TTC549 (cell line): Measurements from ENCODE around the gene DUSP14.
"Not testable (repeated sequence)": the region's sequence is repeated elsewhere in the genome, so short reads cannot be mapped to it uniquely, and the experiment has no call there.

Source experiments
- FAIRE-seq: peaks from 2 replicates; lab custom pipeline; 2012; peaks lifted over from hg19 to GRCh38; lab: Jason Lieb, UNC

DUSP14 gene, protein sequence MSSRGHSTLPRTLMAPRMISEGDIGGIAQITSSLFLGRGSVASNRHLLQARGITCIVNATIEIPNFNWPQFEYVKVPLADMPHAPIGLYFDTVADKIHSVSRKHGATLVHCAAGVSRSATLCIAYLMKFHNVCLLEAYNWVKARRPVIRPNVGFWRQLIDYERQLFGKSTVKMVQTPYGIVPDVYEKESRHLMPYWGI

DNA sequence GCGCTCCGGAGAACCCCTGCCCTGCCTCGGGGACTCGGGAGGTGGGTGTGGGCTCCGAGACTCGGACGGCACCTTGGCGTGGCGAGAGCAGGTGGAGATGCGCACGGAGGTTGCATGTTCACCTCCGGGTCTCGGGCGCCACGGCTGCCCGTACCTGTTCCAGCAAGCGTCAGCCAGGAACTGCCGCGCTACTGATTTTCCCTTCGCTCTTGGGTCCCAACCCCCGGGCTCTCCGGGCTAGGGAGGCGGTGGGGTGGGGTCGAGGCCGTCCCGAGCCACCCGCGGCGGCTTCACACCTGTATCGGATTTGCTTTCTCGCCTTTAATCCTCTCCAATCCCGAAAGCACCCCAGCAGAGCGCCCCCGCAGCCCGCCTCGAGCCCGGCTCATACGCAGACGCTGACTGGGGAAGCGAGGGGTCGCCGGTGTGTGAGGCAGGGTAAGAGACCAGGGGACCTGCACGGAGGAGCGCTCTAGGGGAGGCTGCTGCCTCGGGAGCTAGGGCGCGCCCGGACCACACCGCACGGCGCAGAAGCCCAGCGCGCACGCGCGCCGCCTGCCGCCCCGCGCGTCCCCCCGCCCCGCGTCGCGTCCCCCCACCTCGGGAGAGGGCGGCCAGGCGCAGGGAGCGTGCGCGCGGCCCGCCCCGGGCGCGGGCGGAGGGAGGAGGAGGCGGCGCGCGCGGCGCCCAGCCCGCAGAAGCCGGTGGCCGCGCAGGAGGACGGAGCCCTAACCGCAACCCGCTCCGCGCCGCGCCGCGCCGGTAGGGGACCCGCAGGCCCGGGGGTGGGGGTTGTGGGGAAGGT is at the start of gene DUSP14:
Gene DUSP14 (plus strand): TSS at position 695 of the 805 bp plus-strand sequence. CDS start 22,382 bp downstream, outside the sequence.
- no peak for FAIRE-seq

DNA sequence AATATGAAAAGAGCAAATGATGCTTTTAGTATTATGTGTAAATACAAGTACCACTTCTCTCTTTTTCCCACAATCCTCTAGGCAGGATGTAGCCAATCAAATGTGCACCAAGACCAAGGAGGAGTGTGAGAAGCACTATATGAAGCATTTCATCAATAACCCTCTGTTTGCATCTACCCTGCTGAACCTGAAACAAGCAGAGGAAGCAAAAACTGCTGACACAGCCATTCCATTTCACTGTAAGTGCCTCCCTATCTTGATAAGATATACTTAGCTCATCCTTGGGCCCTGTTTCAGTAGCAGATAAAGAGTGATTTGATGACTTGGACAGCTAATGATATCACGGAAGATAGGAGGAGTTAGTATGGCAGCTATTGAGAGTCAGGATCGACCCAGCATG is 49.3 kb upstream of the DUSP14 start:
- FAIRE-seq: no peak

DNA sequence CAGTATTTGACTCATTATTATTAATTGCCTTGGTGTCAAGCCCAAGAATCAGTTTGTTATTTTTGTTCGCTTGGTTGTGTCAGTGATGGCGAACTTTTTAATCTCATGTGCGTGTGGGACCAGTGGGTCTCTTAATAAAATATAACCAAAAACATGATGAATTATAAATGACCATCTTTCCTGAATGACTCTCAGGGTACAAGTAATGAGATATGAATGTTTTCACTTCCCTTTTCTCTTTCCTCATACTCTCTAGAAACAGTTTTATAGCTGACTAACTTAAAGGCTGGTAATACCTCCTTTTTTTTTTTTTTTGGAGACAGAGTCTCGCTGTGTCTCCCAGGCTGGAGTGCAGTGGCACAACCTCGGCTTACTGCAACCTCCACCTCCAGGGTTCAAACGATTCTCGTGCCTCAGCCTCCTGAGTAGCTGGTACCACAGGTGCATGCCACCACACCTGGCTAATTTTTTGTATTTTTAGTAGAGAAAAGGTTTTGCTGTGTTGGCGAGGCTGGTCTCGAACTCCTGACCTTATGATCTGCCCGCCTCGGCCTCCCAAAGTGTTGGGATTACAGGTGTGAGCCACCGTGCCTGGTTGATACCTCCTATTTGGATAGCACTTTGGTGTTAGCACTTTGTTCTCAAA is 48.2 kb upstream of the DUSP14 start:
- FAIRE-seq: not testable (repeated sequence)

- no peak for FAIRE-seq
Measured at GRCh38 chr17:37446027-37446426, 43.7 kb upstream of the DUSP14 start.

DNA sequence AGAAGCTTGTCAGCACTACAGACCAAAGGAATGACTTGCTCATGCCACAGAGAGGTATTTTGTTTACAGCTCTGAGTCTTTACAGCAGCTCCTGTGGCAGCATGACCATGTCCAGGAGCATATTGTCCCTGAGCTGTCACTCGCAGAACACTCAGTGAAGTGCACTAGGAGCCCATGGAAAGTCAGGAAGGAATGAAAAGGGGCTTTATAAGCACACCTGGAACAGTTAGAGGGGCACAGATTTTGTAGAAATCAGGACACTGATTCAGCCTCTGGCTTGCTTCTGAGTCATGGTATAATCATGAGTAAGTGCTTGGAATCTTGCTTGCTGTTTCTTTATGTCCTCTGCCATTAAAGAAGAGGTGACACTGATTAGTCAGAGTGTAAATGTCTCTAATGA is 42.0 kb upstream of the DUSP14 start:
- FAIRE-seq: no peak

GRCh38 chr17:37450112-37450511 is 39.6 kb upstream of the DUSP14 start:
- no peak for FAIRE-seq

DNA sequence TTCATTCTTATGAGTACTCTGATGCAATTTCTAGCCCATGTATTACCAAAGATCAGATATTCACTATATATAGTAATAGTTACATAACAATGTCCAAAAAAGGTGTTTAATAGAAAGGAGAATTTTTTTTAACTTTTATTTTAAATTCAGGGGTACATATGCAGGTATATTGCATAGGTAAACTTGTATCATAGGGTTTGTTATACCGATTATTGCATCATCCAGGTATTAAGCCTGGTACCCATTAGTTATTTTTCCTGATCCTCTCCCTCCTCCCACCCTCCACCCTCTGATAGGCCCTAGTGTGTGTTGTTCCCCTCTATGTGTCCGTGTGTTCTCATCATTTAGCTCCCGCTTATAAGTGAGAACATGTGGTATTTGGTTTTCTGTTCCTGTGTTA is 31.9 kb upstream of the DUSP14 start:
- not testable (repeated sequence) for FAIRE-seq

- no peak for FAIRE-seq
Measured at GRCh38 chr17:37458805-37459204, 30.9 kb upstream of the DUSP14 start.

DNA sequence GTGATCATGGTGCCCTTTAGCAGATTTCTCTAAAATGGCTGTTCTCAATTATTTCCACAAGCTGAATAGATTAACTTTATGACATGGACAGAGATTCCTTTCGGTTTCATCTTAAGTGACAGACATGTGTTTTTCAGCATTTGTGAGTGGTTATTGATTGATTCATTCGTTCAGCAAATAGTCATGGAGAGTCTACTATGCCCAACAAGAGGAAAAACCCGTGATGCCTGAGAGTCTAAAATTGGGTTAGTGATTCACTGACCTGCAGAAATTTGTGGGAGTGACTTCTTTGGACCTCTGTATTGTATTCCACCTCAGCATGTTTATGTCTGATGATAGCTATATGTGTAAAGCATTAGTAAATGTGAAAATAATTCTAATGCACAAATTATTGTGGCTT is 28.0 kb upstream of the DUSP14 start:
- no peak for FAIRE-seq

DNA sequence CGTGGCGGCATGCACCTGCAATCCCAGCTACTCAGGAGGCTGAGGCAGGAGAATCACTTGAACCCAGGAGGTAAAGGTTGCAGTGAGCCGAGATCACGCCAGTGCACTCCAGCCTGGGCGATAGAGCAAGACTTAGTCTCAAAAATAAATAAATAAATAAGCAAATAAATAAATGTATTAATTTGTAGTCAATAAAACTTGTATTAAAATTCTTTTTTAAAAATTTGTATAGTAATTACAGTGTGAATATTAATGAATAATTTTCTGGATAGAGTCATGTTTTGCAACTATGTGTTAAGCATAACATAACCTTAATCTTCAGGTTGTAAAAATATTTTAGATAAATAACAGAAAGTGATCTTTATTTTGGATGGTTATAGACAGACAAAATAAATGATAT is 27.2 kb upstream of the DUSP14 start:
- FAIRE-seq: no peak

GRCh38 chr17:37463039-37463438 is 26.7 kb upstream of the DUSP14 start:
- no peak for FAIRE-seq

- FAIRE-seq: no peak
Measured at GRCh38 chr17:37465069-37465616, 24.5 kb upstream of the DUSP14 start.

DNA sequence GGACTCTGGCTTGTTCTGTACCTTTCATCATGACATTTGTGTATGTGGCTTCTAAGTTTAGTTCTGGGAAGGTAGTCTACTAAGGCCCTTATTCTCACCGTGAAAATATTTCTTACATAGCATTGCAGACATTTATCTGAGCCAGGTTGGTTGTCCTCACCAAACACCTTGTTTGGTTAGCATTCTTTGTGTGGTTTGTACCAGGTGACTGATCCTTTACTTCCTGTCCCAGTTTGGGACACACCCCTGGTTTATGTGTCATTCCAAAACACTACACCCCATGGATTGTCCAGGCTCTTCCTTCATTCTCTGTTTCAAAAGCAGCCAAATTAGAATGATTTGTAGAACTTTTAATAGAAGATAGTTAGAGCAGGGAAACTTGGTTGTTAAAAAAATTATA is 23.2 kb upstream of the DUSP14 start:
- no peak for FAIRE-seq

DNA sequence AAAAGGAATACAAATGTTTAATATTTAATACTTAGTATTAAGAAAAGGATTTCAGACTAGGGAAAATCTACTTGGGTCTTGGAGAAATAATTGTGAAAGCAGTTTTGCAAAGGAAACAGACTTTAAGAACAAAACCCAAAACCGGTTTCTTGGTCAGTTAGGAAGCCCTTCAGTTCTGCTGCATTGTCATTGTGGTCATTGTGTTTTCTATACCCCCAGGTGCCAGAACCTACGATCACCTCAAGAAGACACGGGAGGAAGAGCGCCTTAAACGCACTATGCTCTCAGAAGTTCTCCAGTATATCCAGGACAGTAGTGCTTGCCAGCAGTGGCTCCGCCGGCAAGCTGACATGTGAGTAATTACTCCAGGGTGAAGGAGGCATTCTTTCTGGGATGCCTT is 19.5 kb upstream of the DUSP14 start:
- FAIRE-seq: no peak

DNA sequence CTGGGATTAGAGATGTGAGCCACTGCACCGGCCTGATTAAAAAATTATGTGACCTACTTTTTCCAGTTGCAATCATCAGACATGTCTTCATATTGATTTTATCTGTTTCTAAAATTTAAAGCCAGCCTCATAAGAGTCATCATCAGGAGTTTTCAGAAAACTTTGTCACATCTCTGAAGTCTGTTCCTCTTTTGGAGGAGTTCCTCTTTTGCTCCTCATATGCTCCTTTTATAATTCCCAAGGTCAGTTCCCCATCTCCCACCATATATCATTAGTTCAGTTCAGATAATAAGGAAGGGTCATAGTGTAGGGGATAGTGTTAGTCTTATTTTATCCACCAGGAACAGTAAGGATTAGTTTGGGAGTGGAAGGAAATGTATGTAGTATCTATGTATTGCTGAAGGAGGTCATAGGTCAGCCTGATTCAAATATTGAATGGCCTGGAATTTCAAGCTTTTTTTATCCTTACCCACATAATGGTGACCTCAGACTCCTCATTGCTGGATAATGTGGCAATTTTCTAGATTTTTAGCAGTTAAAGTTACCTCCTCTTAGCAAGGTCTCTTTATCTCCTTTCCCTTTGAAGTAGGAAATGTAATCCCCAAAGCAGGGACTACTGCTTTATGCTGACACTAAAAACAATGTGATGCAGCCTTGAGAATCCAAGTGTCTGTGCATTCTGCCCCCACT is 13.8 kb upstream of the DUSP14 start:
- no peak for FAIRE-seq

GRCh38 chr17:37476431-37477120 is 13.1 kb upstream of the DUSP14 start:
- FAIRE-seq: no peak

GRCh38 chr17:37478187-37478586 is 11.5 kb upstream of the DUSP14 start:
- FAIRE-seq: no peak

DNA sequence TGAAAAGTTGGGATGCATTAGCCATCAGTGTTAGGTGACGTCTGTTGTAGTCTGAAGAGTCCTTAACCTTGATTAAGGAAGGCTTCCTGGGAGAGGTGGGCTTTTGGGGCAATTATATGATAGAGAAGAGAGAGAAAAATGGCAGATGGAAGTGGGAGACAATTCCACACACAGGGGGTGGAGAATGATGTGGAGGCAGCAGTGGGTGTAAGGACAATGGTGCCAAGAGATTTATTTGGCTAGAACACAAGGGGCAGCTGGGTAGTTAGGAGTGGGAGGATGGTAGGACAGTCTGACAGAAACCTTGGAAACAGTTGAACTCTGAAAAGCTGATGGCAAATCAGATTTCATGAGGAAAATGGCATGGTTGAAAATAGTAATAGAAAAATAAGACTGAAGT is 10.7 kb upstream of the DUSP14 start:
- no peak for FAIRE-seq

GRCh38 chr17:37480427-37480826 is 9.3 kb upstream of the DUSP14 start:
- no peak for FAIRE-seq

- no peak for FAIRE-seq
Measured at GRCh38 chr17:37481001-37481665, 8.6 kb upstream of the DUSP14 start.

DNA sequence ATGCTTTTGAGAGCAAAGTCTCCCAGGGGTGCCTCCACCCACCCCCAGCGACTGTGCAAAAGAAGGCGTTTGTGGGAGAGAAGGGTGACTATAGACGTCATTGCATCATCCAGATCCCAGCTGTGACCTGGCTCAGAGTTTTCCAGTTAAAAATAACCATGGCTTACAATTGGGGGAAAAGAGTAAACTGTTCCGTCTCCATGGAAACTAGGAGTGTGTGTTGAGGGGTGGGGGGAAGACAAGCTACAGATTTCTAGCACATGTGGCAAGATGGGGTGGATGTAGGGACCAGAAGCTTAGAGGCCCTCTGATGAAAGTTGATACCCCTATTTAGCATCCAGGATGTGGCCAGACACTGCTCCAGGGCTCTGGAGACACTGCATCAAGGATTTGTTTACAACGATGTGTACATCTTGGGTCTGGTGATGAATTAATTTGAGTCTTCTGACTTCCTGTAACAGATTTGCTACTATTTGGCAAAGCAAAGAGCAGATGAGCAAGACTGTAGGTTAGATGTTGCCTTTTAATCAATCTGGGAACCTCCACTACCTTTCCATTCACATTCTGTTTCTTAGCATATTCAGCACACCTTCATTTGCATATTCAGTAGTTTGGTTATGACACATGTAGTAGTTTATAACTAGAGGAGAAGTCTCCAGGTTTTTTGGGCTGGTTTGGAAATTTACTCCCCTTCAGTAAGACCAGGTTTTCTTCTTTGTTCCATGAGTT is 6.2 kb upstream of the DUSP14 start:
- FAIRE-seq: no peak
